Measurements from ENCODE around the gene RMRP. TPM values are rescaled to one million over a fixed set of nuclear protein-coding genes. Genes with fewer than 3 reads are reported as not detected.
A peak's percentile ranks its signal among the peaks of the same experiment; 100 is the strongest.

RMRP gene
- total and polyA plus RNA-seq, 9 of the 15 experiments (the other 6 are each of a cell fraction or from before 2014, with no cell fraction given), result 75.7 to 89,974 (median 13,378) TPM; not detected in 3

DNA sequence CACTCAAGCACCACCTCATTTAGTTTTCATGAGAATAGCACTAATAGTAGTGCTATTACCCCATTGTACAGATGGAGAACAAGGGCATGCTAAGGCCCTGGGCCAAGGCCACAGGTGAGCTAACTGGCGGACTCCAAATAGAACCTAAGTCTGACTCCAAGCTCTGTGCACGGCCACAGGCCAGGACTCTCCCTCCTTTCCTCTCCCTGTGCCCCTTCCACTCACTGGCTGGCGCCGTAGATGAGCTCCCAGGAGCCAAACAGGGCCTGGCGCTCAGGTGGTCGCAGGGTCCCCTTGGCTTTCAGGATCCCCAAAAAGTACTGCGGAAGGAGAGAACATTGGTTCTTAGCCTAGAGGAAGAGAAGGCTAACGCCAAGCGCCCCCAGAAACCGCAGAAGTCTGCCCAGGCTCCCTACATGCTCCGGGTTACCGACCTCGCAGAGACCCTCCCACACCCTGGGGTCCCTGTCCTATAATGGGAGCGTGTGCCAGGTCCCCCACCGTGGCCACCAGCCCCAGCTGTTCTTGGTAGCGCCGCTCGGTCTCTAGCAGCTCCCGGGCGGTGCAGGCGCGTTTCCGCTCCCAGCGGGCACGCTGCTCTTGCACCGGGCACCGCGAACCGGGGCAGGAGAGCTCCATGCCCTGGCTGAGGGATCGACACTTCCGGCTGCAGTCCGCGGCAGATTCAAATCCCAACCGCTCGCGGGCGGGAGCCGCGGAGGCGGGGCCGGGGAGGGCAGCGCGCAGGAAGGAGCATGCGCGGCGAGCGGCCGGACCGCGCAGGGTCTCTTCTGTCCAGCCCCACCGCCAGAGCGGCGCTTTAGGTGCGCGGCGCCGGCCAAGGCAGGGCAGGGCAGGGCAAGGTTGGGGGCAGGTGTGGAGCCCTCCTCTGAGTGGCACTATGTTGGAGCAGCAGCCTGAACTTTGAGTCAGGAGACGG, 7.0 kb upstream of the RMRP start, which contains the start of gene ARHGEF39 (continued):
- TF ChIP-seq FOXM1 (IDR thresholded peaks at IDR 0.05; ENCODE audit: low read depth), result peak; percentile 71
- TF ChIP-seq FOXM1 (CRISPR knock-in tag; IDR thresholded peaks at IDR 0.05; ENCODE audit: low read depth), result 0 out of 2 replicates have a peak, but pooled peaks have one; percentile 40
- TF ChIP-seq CREB1 (IDR thresholded peaks at IDR 0.05), result no peak
- no peak for TF ChIP-seq CREB1 (CRISPR knock-in tag; IDR thresholded peaks at IDR 0.05)
- no peak for TF ChIP-seq ZFP36 (IDR thresholded peaks at IDR 0.05; ENCODE audit: low read depth, low read length, partially characterized antibody)
- TF ChIP-seq, protein P1, sequence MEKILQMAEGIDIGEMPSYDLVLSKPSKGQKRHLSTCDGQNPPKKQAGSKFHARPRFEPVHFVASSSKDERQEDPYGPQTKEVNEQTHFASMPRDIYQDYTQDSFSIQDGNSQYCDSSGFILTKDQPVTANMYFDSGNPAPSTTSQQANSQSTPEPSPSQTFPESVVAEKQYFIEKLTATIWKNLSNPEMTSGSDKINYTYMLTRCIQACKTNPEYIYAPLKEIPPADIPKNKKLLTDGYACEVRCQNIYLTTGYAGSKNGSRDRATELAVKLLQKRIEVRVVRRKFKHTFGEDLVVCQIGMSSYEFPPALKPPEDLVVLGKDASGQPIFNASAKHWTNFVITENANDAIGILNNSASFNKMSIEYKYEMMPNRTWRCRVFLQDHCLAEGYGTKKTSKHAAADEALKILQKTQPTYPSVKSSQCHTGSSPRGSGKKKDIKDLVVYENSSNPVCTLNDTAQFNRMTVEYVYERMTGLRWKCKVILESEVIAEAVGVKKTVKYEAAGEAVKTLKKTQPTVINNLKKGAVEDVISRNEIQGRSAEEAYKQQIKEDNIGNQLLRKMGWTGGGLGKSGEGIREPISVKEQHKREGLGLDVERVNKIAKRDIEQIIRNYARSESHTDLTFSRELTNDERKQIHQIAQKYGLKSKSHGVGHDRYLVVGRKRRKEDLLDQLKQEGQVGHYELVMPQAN (IDR thresholded peaks at IDR 0.05; ENCODE audit: borderline replicate concordance), result peak; percentile 80; the same call in 1 of the 2 replicates
- TF ChIP-seq UBTF (IDR thresholded peaks at IDR 0.05; ENCODE audit: borderline replicate concordance in 1 of 2, low read depth in 2 of 2, low read length in 2 of 2), result no peak
- TF ChIP-seq SNIP1 (IDR thresholded peaks at IDR 0.05; ENCODE audit: low read depth), result no peak
- no peak for TF ChIP-seq IRF9 (tag; IDR thresholded peaks at IDR 0.05)
- TF ChIP-seq, protein P2, sequence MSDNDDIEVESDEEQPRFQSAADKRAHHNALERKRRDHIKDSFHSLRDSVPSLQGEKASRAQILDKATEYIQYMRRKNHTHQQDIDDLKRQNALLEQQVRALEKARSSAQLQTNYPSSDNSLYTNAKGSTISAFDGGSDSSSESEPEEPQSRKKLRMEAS (CRISPR knock-in tag; IDR thresholded peaks at IDR 0.05), result peak; percentile 66
- peak; percentile 75 for TF ChIP-seq MYC (IDR thresholded peaks at IDR 0.05; ENCODE audit: low read depth, low read length)
- no peak for TF ChIP-seq MYC (CRISPR knock-in tag; IDR thresholded peaks at IDR 0.05; ENCODE audit: borderline replicate concordance, low read depth)
- TF ChIP-seq ZNF830 (CRISPR knock-in tag; IDR thresholded peaks at IDR 0.05), result no peak
- peak; percentile 68 for TF ChIP-seq SAP30 (IDR thresholded peaks at IDR 0.05; ENCODE audit: borderline replicate concordance, insufficient read depth, low read depth, low read length, poor library complexity, severe bottlenecking)
- TF ChIP-seq, protein P3, sequence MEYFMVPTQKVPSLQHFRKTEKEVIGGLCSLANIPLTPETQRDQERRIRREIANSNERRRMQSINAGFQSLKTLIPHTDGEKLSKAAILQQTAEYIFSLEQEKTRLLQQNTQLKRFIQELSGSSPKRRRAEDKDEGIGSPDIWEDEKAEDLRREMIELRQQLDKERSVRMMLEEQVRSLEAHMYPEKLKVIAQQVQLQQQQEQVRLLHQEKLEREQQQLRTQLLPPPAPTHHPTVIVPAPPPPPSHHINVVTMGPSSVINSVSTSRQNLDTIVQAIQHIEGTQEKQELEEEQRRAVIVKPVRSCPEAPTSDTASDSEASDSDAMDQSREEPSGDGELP (CRISPR knock-in tag; IDR thresholded peaks at IDR 0.05; ENCODE audit: borderline replicate concordance), result peak; percentile 84; the same call in 1 of the 2 replicates
- TF ChIP-seq MTA2 (IDR thresholded peaks at IDR 0.05; ENCODE audit: low read depth), result no peak
- no peak for TF ChIP-seq TOE1 (IDR thresholded peaks at IDR 0.05; ENCODE audit: borderline replicate concordance)
- TF ChIP-seq TOE1 (CRISPR knock-in tag; IDR thresholded peaks at IDR 0.05; ENCODE audit: borderline replicate concordance, low read depth), result no peak
- no peak for TF ChIP-seq HNRNPK (IDR thresholded peaks at IDR 0.05; ENCODE audit: low read depth, low read length, poor library complexity, severe bottlenecking)
- TF ChIP-seq ZNF644 (tag; IDR thresholded peaks at IDR 0.05; ENCODE audit: low read depth), result no peak
